Progenitor cell of endocrine pancreas (in vitro differentiated cells): Measurements from ENCODE around the gene HNRNPDL. TPM values are rescaled to one million over a fixed set of nuclear protein-coding genes. Genes with fewer than 3 reads are reported as not detected.

ENCODE experiments used
- DNase-seq: peaks from one replicate; pipeline ENCODE4 v3.0.0; 2021; ENCODE audit warnings: low spot score; ENCODE audit not compliant: unreplicated experiment
- H3K27ac Mint-ChIP-seq: 2 replicates; pipeline ENCODE4 v1.8.0; 2021; ENCODE audit warnings: mild to moderate bottlenecking, moderate library complexity, mixed read lengths
- H3K27me3 Mint-ChIP-seq: 2 replicates; pipeline ENCODE4 v1.8.0; 2021; ENCODE audit warnings: mixed read lengths
- H3K36me3 Mint-ChIP-seq: 2 replicates; pipeline ENCODE4 v1.8.0; 2022; ENCODE audit warnings: mixed read lengths; ENCODE audit not compliant: insufficient read depth
- H3K4me1 Mint-ChIP-seq: 2 replicates; pipeline ENCODE4 v1.8.0; 2021; ENCODE audit warnings: low read depth, mixed read lengths
- H3K4me3 Mint-ChIP-seq: 2 replicates; pipeline ENCODE4 v1.8.0; 2021; ENCODE audit warnings: low read depth, mild to moderate bottlenecking, moderate library complexity, mixed read lengths
- H3K9me3 Mint-ChIP-seq: 2 replicates; pipeline ENCODE4 v1.8.0; 2021; ENCODE audit warnings: low read depth, mixed read lengths
- total RNA-seq: library from RNA; stranded (reverse); gene quantifications from 2 replicates; pipeline ENCODE4 v1.2.1, GENCODE V29; 2021
- TF ChIP-seq, protein P1 (sequence below): fragments of 200-600 bp; sonication (generic); IDR thresholded peaks from one replicate; pipeline ENCODE4 v1.5.0; 2021; ENCODE audit warnings: antibody characterized with exemption, mild to moderate bottlenecking; ENCODE audit not compliant: unreplicated experiment

HNRNPDL gene
- total RNA-seq, 1 donor from 2014 or later, result 549 TPM

- no peaks in the 10 kb centered on the region for H3K27me3 Mint-ChIP-seq
- DNase-seq, result no peak
- H3K4me3 Mint-ChIP-seq, result no peak overlapping the region
- TF ChIP-seq, protein P1, sequence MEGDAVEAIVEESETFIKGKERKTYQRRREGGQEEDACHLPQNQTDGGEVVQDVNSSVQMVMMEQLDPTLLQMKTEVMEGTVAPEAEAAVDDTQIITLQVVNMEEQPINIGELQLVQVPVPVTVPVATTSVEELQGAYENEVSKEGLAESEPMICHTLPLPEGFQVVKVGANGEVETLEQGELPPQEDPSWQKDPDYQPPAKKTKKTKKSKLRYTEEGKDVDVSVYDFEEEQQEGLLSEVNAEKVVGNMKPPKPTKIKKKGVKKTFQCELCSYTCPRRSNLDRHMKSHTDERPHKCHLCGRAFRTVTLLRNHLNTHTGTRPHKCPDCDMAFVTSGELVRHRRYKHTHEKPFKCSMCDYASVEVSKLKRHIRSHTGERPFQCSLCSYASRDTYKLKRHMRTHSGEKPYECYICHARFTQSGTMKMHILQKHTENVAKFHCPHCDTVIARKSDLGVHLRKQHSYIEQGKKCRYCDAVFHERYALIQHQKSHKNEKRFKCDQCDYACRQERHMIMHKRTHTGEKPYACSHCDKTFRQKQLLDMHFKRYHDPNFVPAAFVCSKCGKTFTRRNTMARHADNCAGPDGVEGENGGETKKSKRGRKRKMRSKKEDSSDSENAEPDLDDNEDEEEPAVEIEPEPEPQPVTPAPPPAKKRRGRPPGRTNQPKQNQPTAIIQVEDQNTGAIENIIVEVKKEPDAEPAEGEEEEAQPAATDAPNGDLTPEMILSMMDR, result no peak
- no peaks in the 10 kb centered on the region for H3K9me3 Mint-ChIP-seq
- peak overlapping the region; percentile 69 for H3K27ac Mint-ChIP-seq
- peaks cover 14% of the 10 kb centered on the region for H3K36me3 Mint-ChIP-seq
- H3K4me1 Mint-ChIP-seq, result peaks cover 12% of the 10 kb centered on the region
Measured at GRCh38 chr4:82433791-82434190, 3.5 kb upstream of the HNRNPDL start.

DNA sequence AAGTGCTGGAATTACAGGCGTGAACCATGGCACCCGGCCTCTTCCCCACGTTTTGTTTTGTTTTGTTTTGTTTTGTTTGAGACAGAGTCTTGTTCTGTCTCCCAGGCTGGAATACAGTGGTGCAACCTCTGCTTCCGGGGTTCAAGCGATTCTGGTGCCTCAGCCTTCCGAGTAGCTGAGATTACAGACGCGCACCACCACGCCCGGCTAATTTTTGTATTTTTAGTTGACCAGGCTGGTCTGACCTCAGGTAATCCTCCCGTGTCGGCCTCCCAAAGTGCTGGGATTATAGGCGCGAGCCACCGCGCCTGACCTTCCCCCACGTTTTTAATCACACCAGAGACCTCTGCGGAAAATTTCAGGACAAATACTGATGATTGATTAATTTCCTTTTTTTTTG lies 2.3 kb upstream of the HNRNPDL start:
- H3K4me3 Mint-ChIP-seq, result peak overlapping the region; percentile 46
- no peak for DNase-seq
- no peaks in the 10 kb centered on the region for H3K9me3 Mint-ChIP-seq
- peaks cover 25% of the 10 kb centered on the region for H3K36me3 Mint-ChIP-seq
- no peaks in the 10 kb centered on the region for H3K27me3 Mint-ChIP-seq
- peaks cover 16% of the 10 kb centered on the region for H3K4me1 Mint-ChIP-seq
- TF ChIP-seq, protein P1, result no peak
- H3K27ac Mint-ChIP-seq, result no peak overlapping the region

DNA sequence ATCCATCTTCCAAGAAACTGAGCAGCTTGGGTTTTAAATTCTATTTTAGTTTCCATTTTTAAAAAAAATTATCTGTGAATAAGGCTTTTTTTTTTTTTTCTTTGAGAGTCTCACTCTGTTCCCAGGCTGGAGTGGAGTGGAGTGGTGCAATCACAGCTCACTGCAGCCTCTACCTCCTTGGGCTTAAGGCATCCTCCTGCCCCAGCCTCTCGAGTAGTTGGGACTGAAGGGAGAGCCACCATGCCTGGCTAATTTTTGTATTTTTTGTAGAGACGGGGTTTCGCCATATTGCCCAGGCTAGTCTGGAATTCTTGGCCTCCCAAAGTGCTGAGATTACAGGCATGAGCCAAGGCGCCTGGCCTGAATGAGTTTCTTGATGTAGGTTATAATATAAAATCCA lies 1.6 kb upstream of the HNRNPDL start:
- H3K4me1 Mint-ChIP-seq, result peaks cover 18% of the 10 kb centered on the region
- peaks cover 29% of the 10 kb centered on the region for H3K36me3 Mint-ChIP-seq
- TF ChIP-seq, protein P1, result no peak
- H3K27me3 Mint-ChIP-seq, result no peaks in the 10 kb centered on the region
- H3K9me3 Mint-ChIP-seq, result no peaks in the 10 kb centered on the region
- no peak overlapping the region for H3K27ac Mint-ChIP-seq
- DNase-seq, result no peak
- H3K4me3 Mint-ChIP-seq, result peak overlapping the region; percentile 94

- peak; percentile 28 for DNase-seq
- H3K27me3 Mint-ChIP-seq, result no peaks in the 10 kb centered on the region
- TF ChIP-seq, protein P1, result no peak
- H3K9me3 Mint-ChIP-seq, result no peaks in the 10 kb centered on the region
- H3K4me1 Mint-ChIP-seq, result peaks cover 25% of the 10 kb centered on the region
- H3K27ac Mint-ChIP-seq, result peak overlapping the region; percentile 97
- peaks cover 36% of the 10 kb centered on the region for H3K36me3 Mint-ChIP-seq
- peak overlapping the region; percentile 94 for H3K4me3 Mint-ChIP-seq
Measured at GRCh38 chr4:82430964-82431745, 893 bp upstream of the HNRNPDL start.

DNA sequence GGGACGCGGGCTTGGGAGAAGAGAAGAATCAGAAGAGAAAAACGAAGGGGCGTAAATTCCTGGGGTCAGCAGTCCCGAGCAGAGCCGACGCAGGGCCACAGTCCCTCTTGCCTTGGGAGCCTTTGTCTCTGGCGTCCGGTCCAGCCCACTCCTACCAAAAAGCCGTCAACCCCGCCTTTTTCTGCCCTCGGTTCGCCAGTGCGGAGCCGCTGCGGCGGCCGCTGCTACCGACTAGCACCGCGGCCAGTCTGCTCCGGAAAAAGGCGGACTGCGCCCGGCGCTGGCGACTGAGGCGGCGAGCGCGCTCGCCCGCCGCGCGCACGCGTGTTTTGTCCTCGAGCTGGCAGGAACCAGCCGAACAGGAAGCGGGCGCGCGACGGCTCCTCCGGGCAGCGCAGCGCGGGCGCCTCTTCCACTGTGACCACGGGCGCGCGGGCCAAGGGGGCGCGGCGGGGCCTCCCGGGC lies 502 bp downstream of the HNRNPDL start:
- no peaks in the 10 kb centered on the region for H3K27me3 Mint-ChIP-seq
- H3K27ac Mint-ChIP-seq, result peak overlapping the region; percentile 100
- H3K9me3 Mint-ChIP-seq, result no peaks in the 10 kb centered on the region
- TF ChIP-seq, protein P1, result no peak
- peak overlapping the region; percentile 100 for H3K4me3 Mint-ChIP-seq
- no peak for DNase-seq
- H3K4me1 Mint-ChIP-seq, result peaks cover 31% of the 10 kb centered on the region
- peaks cover 45% of the 10 kb centered on the region for H3K36me3 Mint-ChIP-seq
